Left ventricle myocardium inferior (tissue), 1 donor: Measurements from ENCODE around the gene MVB12B. TPM values are rescaled to one million over a fixed set of nuclear protein-coding genes. Genes with fewer than 3 reads are reported as not detected.
A peak's percentile ranks its signal among the peaks of the same experiment; 100 is the strongest.

Source experiments
- DNase-seq: peaks from one replicate; pipeline ENCODE4 v3.0.0-alpha.2; 2020
- H3K27ac ChIP-seq: fragments of 200-600 bp; replicated peaks from 2 replicates; pipeline ENCODE4 v1.8.0; 2021
- H3K27me3 ChIP-seq: fragments of 200-600 bp; 2 replicates; pipeline ENCODE4 v1.8.0; 2021; ENCODE audit warnings: low read depth
- H3K36me3 ChIP-seq: fragments of 200-600 bp; 2 replicates; pipeline ENCODE4 v1.8.0; 2021
- H3K4me1 ChIP-seq: fragments of 200-600 bp; 2 replicates; pipeline ENCODE4 v1.8.0; 2021
- H3K4me3 ChIP-seq: fragments of 200-600 bp; 2 replicates; pipeline ENCODE4 v1.8.0; 2021; ENCODE audit warnings: mild to moderate bottlenecking, moderate library complexity
- H3K9me3 ChIP-seq: fragments of 200-600 bp; replicated peaks from 2 replicates; pipeline ENCODE4 v1.8.0; 2021
- CTCF ChIP-seq: fragments of 200-600 bp; IDR thresholded peaks from 2 replicates; pipeline ENCODE4 v1.8.0; 2021; ENCODE audit warnings: antibody characterized with exemption, mild to moderate bottlenecking, borderline replicate concordance
- intact Hi-C: fragments of 100-400 bp; cut with micrococcal nuclease; formaldehyde crosslinking; loops from one replicate; pipeline ENCODE4 v1.11.0; 2022
- total RNA-seq: library from RNA; stranded (reverse); fragmentation: NEBNext Ultra II Directional; extraction: Animal tissue kit (Norgen Biotek cat#: 25700); gene quantifications from one replicate; pipeline ENCODE4 v1.2.1, GENCODE V29; 2021
- donor health status: DM: no; HTN: yes; CAD: no; lungs with severe emphysema.

Gene MVB12B
- total RNA-seq, 1 donor from 2014 or later: 11.2 TPM

- Histone ChIP-seq H3K36me3 (no peaks in the 10 kb centered on the region), H3K9me3 (no peaks in the 10 kb centered on the region), H3K4me1 (peaks cover 7% of the 10 kb centered on the region), H3K27me3 (peaks cover 73% of the 10 kb centered on the region), H3K4me3 (no peak overlapping the region), H3K27ac (peak overlapping the region; percentile 74)
- intact Hi-C loops: no loop called here
- peak; percentile 77 for DNase-seq
- no peak for TF ChIP-seq CTCF
Observed at GRCh38 chr9:126532019-126532462, 205.4 kb downstream of the MVB12B start.

- DNase-seq: no peak
- Histone ChIP-seq H3K27me3 (peaks cover 71% of the 10 kb centered on the region), H3K4me3 (no peak overlapping the region), H3K27ac (peak overlapping the region; percentile 74), H3K4me1 (peaks cover 7% of the 10 kb centered on the region), H3K9me3 (no peaks in the 10 kb centered on the region), H3K36me3 (no peaks in the 10 kb centered on the region)
- no peak for TF ChIP-seq CTCF
- intact Hi-C loops: no loop called here
Observed at GRCh38 chr9:126532489-126532888, 205.9 kb downstream of the MVB12B start.

GRCh38 chr9:126532951-126533925 is 206.6 kb downstream of the MVB12B start:
- no peak for TF ChIP-seq CTCF
- no peaks in the 10 kb centered on the region for H3K9me3 ChIP-seq
- no peak for DNase-seq
- peaks cover 71% of the 10 kb centered on the region for H3K27me3 ChIP-seq
- H3K4me3 ChIP-seq: no peak overlapping the region
- peak overlapping the region; percentile 74 for H3K27ac ChIP-seq
- intact Hi-C loops: no loop called here
- H3K4me1 ChIP-seq: peaks cover 7% of the 10 kb centered on the region
- H3K36me3 ChIP-seq: no peaks in the 10 kb centered on the region

- Histone ChIP-seq H3K27ac (no peak overlapping the region), H3K4me3 (no peak overlapping the region), H3K27me3 (peaks cover 74% of the 10 kb centered on the region), H3K36me3 (no peaks in the 10 kb centered on the region), H3K9me3 (no peaks in the 10 kb centered on the region), H3K4me1 (peaks cover 7% of the 10 kb centered on the region)
- no peak for DNase-seq
- intact Hi-C loops: no loop called here
- TF ChIP-seq CTCF: no peak
Observed at GRCh38 chr9:126533926-126534310, 207.3 kb downstream of the MVB12B start.

- Histone ChIP-seq H3K36me3 (no peaks in the 10 kb centered on the region), H3K27ac (no peak overlapping the region), H3K4me1 (peaks cover 7% of the 10 kb centered on the region), H3K9me3 (no peaks in the 10 kb centered on the region), H3K27me3 (peaks cover 81% of the 10 kb centered on the region), H3K4me3 (no peak overlapping the region)
- TF ChIP-seq CTCF: no peak
- no peak for DNase-seq
- intact Hi-C loops: no loop called here
Observed at GRCh38 chr9:126534431-126535186, 208.0 kb downstream of the MVB12B start.
